Right lobe of liver (tissue), 4 donors: ENCODE measurements around the gene CHAC2.

Experiments
- CTCF ChIP-seq, 4 donors: fragments of 200-600 bp in 3 of 4; fragments of 450-650 bp in 1 of 4; IDR thresholded peaks; one replicate each; pipeline versions ENCODE4 v1.5.1 to v1.8.0; 2016 to 2022; ENCODE audit warnings: antibody characterized with exemption in 4 of 4, mild to moderate bottlenecking in 2 of 4
- POLR2A ChIP-seq: fragments of 450-650 bp; IDR thresholded peaks from one replicate; pipeline ENCODE4 v1.6.1; 2017; ENCODE audit warnings: antibody characterized with exemption, mild to moderate bottlenecking
- donor health status: DM: no; HTN: no; CAD: no.
- donor health status: DM: no; HTN: no; CAD: no.
- donor health status: DM: no; HTN: yes; CAD: no.

DNA sequence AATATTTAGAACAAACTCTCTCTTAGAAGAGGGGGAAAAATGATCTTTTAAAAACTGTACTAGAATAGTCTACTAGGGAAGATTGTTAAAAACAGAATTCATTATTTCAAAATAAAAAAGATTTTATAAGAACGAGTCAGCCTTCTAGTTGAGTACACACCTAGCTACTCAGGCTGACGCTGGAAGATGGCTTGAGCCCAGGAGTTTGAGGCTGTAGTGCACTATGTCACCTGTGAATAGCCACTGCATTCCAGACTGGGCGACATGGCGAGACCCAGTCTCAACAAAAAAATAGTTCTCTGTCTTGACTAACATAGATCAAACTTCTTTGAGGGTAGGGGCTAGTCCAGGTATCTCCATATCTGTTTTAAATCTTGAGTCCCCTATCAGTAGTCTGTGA lies 53.1 kb downstream of the CHAC2 start:
- no peak for TF ChIP-seq CTCF (IDR thresholded peaks at IDR 0.05)
- TF ChIP-seq POLR2A, result no peak
